H9 (cell line): ENCODE data around the gene NKAIN4. TPM values are rescaled to one million over a fixed set of nuclear protein-coding genes. Genes with fewer than 3 reads are reported as not detected.

Experiments
- DNase-seq: peaks from one replicate; pipeline ENCODE4 v3.0.0-alpha.2; 2017
- H2AFZ ChIP-seq: one replicate; pipeline ENCODE4 v1.6.1; 2013; ENCODE audit warnings: mild to moderate bottlenecking, low read length, control low read depth, moderate library complexity
- H2AK5ac ChIP-seq: 2 replicates; pipeline ENCODE4 v1.6.1; 2013; ENCODE audit warnings: low read length, control low read depth, mixed read lengths; ENCODE audit not compliant: insufficient read length
- H2BK120ac ChIP-seq: one replicate; pipeline ENCODE4 v1.6.1; 2013; ENCODE audit warnings: low read depth, mild to moderate bottlenecking, low read length, control low read depth, inconsistent platforms; ENCODE audit not compliant: poor library complexity, severe bottlenecking
- H2BK12ac ChIP-seq: 2 replicates; pipeline ENCODE4 v1.6.1; 2013; ENCODE audit warnings: low read length, control low read depth, mixed read lengths, low read depth; ENCODE audit not compliant: insufficient read length
- H2BK15ac ChIP-seq: 2 replicates; pipeline ENCODE4 v1.6.1; 2013; ENCODE audit warnings: low read depth, low read length, control low read depth
- H2BK20ac ChIP-seq: one replicate; pipeline ENCODE4 v1.6.1; 2013; ENCODE audit warnings: low read depth, mild to moderate bottlenecking, low read length, control low read depth, inconsistent platforms; ENCODE audit not compliant: poor library complexity, severe bottlenecking
- H2BK5ac ChIP-seq: 2 replicates; pipeline ENCODE4 v1.6.1; 2013; ENCODE audit warnings: low read length, control low read depth, mixed read lengths; ENCODE audit not compliant: insufficient read length
- H3K14ac ChIP-seq: 2 replicates; pipeline ENCODE4 v1.6.1; 2013; ENCODE audit warnings: low read length, control low read depth; ENCODE audit not compliant: insufficient read depth
- H3K18ac ChIP-seq: 2 replicates; pipeline ENCODE4 v1.6.1; 2013; ENCODE audit warnings: low read depth, mild to moderate bottlenecking, mixed read lengths, low read length, control low read depth; ENCODE audit not compliant: insufficient read length
- H3K23ac ChIP-seq: 2 replicates; pipeline ENCODE4 v1.6.1; 2013; ENCODE audit warnings: low read length, control low read depth, mixed read lengths, low read depth; ENCODE audit not compliant: insufficient read length
- H3K23me2 ChIP-seq: 2 replicates; pipeline ENCODE4 v1.6.1; 2013; ENCODE audit warnings: low read depth, mild to moderate bottlenecking, mixed read lengths, low read length, control low read depth; ENCODE audit not compliant: insufficient read length, poor library complexity, severe bottlenecking
- H3K27ac ChIP-seq: 2 replicates; pipeline ENCODE4 v1.5.1; 2013; ENCODE audit warnings: low read length, control low read depth, mixed read lengths, low read depth; ENCODE audit not compliant: insufficient read length
- H3K27me3 ChIP-seq: 2 replicates; pipeline ENCODE4 v1.6.1; 2013; ENCODE audit warnings: low read length, control low read depth, inconsistent platforms; ENCODE audit not compliant: insufficient read depth
- H3K4ac ChIP-seq: 2 replicates; pipeline ENCODE4 v1.6.1; 2013; ENCODE audit warnings: low read depth, mild to moderate bottlenecking, control low read depth, inconsistent platforms, low read length, moderate library complexity
- H3K4me1 ChIP-seq: 2 replicates; pipeline ENCODE4 v1.6.1; 2013; ENCODE audit warnings: low read length, control low read depth, inconsistent platforms; ENCODE audit not compliant: insufficient read depth
- H3K4me2 ChIP-seq: 2 replicates; pipeline ENCODE4 v1.6.1; 2013; ENCODE audit warnings: low read length, control low read depth, mixed read lengths; ENCODE audit not compliant: insufficient read length, insufficient read depth
- H3K56ac ChIP-seq: 2 replicates; pipeline ENCODE4 v1.6.1; 2013; ENCODE audit warnings: low read depth, mild to moderate bottlenecking, mixed read lengths, low read length, control low read depth; ENCODE audit not compliant: insufficient read length
- H3K79me1 ChIP-seq: 2 replicates; pipeline ENCODE4 v1.6.1; 2013; ENCODE audit warnings: low read depth, mild to moderate bottlenecking, moderate library complexity, low read length, control low read depth, inconsistent platforms; ENCODE audit not compliant: insufficient read depth, poor library complexity, severe bottlenecking
- H3K79me2 ChIP-seq: 2 replicates; pipeline ENCODE4 v1.6.1; 2013; ENCODE audit warnings: low read length, control low read depth, inconsistent platforms; ENCODE audit not compliant: insufficient read depth
- H3K9ac ChIP-seq: 2 replicates; pipeline ENCODE4 v1.6.1; 2013; ENCODE audit warnings: low read length, control low read depth, mixed read lengths; ENCODE audit not compliant: insufficient read length; ENCODE audit errors: extremely low read depth
- H3K9me3 ChIP-seq: one replicate; pipeline ENCODE4 v1.6.1; 2013; ENCODE audit warnings: low read depth, low read length, inconsistent platforms; ENCODE audit not compliant: control insufficient read depth
- H3T11ph ChIP-seq: one replicate; pipeline ENCODE4 v1.6.1; 2013; ENCODE audit warnings: mild to moderate bottlenecking, low read length, control low read depth, inconsistent platforms
- H4K20me1 ChIP-seq: one replicate; pipeline ENCODE4 v1.6.1; 2013; ENCODE audit not compliant: control insufficient read depth, insufficient read length, insufficient read depth
- H4K5ac ChIP-seq: 2 replicates; pipeline ENCODE4 v1.6.1; 2013; ENCODE audit warnings: low read depth, mild to moderate bottlenecking, mixed read lengths, low read length, control low read depth; ENCODE audit not compliant: insufficient read length
- H4K8ac ChIP-seq: replicated peaks from 2 replicates; pipeline ENCODE4 v1.6.1; 2013; ENCODE audit warnings: low read length, control low read depth, mixed read lengths, low read depth; ENCODE audit not compliant: insufficient read length
- H4K91ac ChIP-seq: 2 replicates; pipeline ENCODE4 v1.6.1; 2013; ENCODE audit warnings: low read depth, mild to moderate bottlenecking, moderate library complexity, mixed read lengths, low read length, control low read depth; ENCODE audit not compliant: insufficient read length
- H3K27ac Mint-ChIP-seq, 3 experiments: 2 replicates in 2 of 3; 3 replicates in 1 of 3; pipeline ENCODE4 v1.8.0; 2020 to 2021; ENCODE audit warnings: mixed read lengths in 3 of 3, mild to moderate bottlenecking in 1 of 3, moderate library complexity in 1 of 3
- H3K27me3 Mint-ChIP-seq: 2 replicates; pipeline ENCODE4 v1.8.0; 2021; ENCODE audit warnings: low read depth, mild to moderate bottlenecking, moderate library complexity, mixed read lengths
- H3K36me3 Mint-ChIP-seq, 3 experiments: 2 replicates in 2 of 3; 3 replicates in 1 of 3; pipeline ENCODE4 v1.8.0; 2020 to 2021; ENCODE audit warnings: low read depth in 3 of 3, mixed read lengths in 3 of 3; ENCODE audit not compliant: insufficient read depth in 1 of 3
- H3K4me1 Mint-ChIP-seq, 2 experiments: 2 replicates each; pipeline ENCODE4 v1.8.0; 2020; ENCODE audit warnings: mixed read lengths in 2 of 2
- H3K4me3 Mint-ChIP-seq, 2 experiments: 2 replicates in 1 of 2; 3 replicates in 1 of 2; pipeline ENCODE4 v1.8.0; 2020 to 2021; ENCODE audit warnings: mild to moderate bottlenecking in 2 of 2, mixed read lengths in 2 of 2, moderate library complexity in 1 of 2
- H3K9me3 Mint-ChIP-seq, 2 experiments: 2 replicates in 1 of 2; 3 replicates in 1 of 2; pipeline ENCODE4 v1.8.0; 2020; ENCODE audit warnings: mild to moderate bottlenecking in 2 of 2, mixed read lengths in 2 of 2, moderate library complexity in 1 of 2
- WGBS: extraction: QIAGEN DNeasy Blood & Tissue Kit; methylation state at CpG from one replicate; pipeline ENCODE4 v1.1.7; 2013; ENCODE audit warnings: missing lambda C conversion rate, low lambda C conversion rate, mixed read lengths; ENCODE audit not compliant: insufficient read length; ENCODE audit errors: extremely low coverage; 5-methylcytosine and 5-hydroxymethylcytosine counted together
- total RNA-seq: library from RNA; stranded (reverse); gene quantifications from 2 replicates; pipeline ENCODE4 v1.2.1, GENCODE V29; 2021
- TF ChIP-seq, protein P1 (sequence below): fragments of 200-600 bp; sonication (generic); conservative IDR thresholded peaks from 3 replicates; pipeline ENCODE4 v1.8.0; 2021; ENCODE audit warnings: antibody characterized with exemption, mild to moderate bottlenecking

Gene NKAIN4
- total RNA-seq, 1 experiment from 2014 or later: 20.9 TPM

- no peak overlapping the region for H3T11ph ChIP-seq
- H2AK5ac ChIP-seq: no peak overlapping the region
- no peak overlapping the region for H2AFZ ChIP-seq
- H3K4me2 ChIP-seq: no peak overlapping the region
- H4K5ac ChIP-seq: no peak overlapping the region
- H3K14ac ChIP-seq: no peak overlapping the region
- no peaks in the 10 kb centered on the region for H3K79me2 ChIP-seq
- H3K9me3 Mint-ChIP-seq: no peaks in the 10 kb centered on the region; a peak in 1 of 5 replicates
- no peak overlapping the region; a peak in 1 of 7 replicates for H3K27ac Mint-ChIP-seq
- TF ChIP-seq, protein P1, sequence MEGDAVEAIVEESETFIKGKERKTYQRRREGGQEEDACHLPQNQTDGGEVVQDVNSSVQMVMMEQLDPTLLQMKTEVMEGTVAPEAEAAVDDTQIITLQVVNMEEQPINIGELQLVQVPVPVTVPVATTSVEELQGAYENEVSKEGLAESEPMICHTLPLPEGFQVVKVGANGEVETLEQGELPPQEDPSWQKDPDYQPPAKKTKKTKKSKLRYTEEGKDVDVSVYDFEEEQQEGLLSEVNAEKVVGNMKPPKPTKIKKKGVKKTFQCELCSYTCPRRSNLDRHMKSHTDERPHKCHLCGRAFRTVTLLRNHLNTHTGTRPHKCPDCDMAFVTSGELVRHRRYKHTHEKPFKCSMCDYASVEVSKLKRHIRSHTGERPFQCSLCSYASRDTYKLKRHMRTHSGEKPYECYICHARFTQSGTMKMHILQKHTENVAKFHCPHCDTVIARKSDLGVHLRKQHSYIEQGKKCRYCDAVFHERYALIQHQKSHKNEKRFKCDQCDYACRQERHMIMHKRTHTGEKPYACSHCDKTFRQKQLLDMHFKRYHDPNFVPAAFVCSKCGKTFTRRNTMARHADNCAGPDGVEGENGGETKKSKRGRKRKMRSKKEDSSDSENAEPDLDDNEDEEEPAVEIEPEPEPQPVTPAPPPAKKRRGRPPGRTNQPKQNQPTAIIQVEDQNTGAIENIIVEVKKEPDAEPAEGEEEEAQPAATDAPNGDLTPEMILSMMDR: no peak
- H4K20me1 ChIP-seq: no peaks in the 10 kb centered on the region
- no peak overlapping the region for H4K8ac ChIP-seq
- no peaks in the 10 kb centered on the region for H3K27me3 ChIP-seq
- H3K9me3 ChIP-seq: no peaks in the 10 kb centered on the region
- no peak for DNase-seq
- H3K4me1 Mint-ChIP-seq: peaks cover 14 to 27% of the 10 kb centered on the region in 2 experiments
- no peak overlapping the region for H3K18ac ChIP-seq
- H3K4me3 Mint-ChIP-seq: no peak overlapping the region
- peaks cover 2% of the 10 kb centered on the region; the same call in 1 of the 2 replicates for H3K4me1 ChIP-seq
- H2BK12ac ChIP-seq: no peak overlapping the region
- H3K27me3 Mint-ChIP-seq: peaks cover 13% of the 10 kb centered on the region
- no peak overlapping the region for H3K56ac ChIP-seq
- no peak overlapping the region for H2BK120ac ChIP-seq
- H3K79me1 ChIP-seq: no peaks in the 10 kb centered on the region
- H3K36me3 Mint-ChIP-seq: no peaks in the 10 kb centered on the region
- no peak overlapping the region for H3K27ac ChIP-seq
- no peak overlapping the region for H4K91ac ChIP-seq
- no peak overlapping the region for H3K23ac ChIP-seq
- H3K9ac ChIP-seq: no peak overlapping the region
- no CpG with 5 or more reads among the region's 26 CpGs for WGBS
- no peak overlapping the region for H2BK20ac ChIP-seq
- no peak overlapping the region for H2BK5ac ChIP-seq
- no peak overlapping the region for H2BK15ac ChIP-seq
- no peak overlapping the region for H3K4ac ChIP-seq
- H3K23me2 ChIP-seq: no peaks in the 10 kb centered on the region
Measured at GRCh38 chr20:63236116-63236837, 18.0 kb downstream of the NKAIN4 start.
